H1 (cell line): ENCODE results near the gene TXN2.

Source experiments
- CHD1 ChIP-seq: IDR thresholded peaks from 2 replicates; pipeline ENCODE4 v1.6.1; 2012; ENCODE audit warnings: low read depth, low read length, improper control_type of control experiment
- CREB1 ChIP-seq: IDR thresholded peaks from 2 replicates; pipeline ENCODE4 v1.6.1; 2012; ENCODE audit warnings: inconsistent platforms
- PHF8 ChIP-seq: fragments of 200-600 bp; sonication (generic); conservative IDR thresholded peaks from 2 replicates; pipeline ENCODE4 v1.7.1; 2012; ENCODE audit warnings: low read depth, mild to moderate bottlenecking, inconsistent platforms, low read length, moderate library complexity
- POLR2A ChIP-seq, 2 experiments: IDR thresholded peaks; 1 replicate in 1 of 2; 2 replicates in 1 of 2; pipeline ENCODE4 v1.6.1; 2011; ENCODE audit warnings: low read depth in 2 of 2, low read length in 2 of 2, mild to moderate bottlenecking in 2 of 2; ENCODE audit errors: control extremely low read depth in 1 of 2
- RFX5 ChIP-seq: IDR thresholded peaks from 2 replicates; pipeline ENCODE4 v1.6.1; 2011; ENCODE audit warnings: low read depth, low read length, improper control_type of control experiment, borderline replicate concordance
- SRF ChIP-seq: IDR thresholded peaks from 2 replicates; pipeline ENCODE4 v1.6.1; 2011; ENCODE audit warnings: mild to moderate bottlenecking, low read depth, low read length, moderate library complexity
- SUZ12 ChIP-seq: fragments of 200-600 bp; sonication (generic); IDR thresholded peaks from 2 replicates; pipeline ENCODE4 v1.6.1; 2012; ENCODE audit warnings: mild to moderate bottlenecking, inconsistent platforms, low read length, moderate library complexity, mixed read lengths
- TAF7 ChIP-seq: optimal IDR thresholded peaks from 2 replicates; pipeline ENCODE3; 2011; ENCODE audit warnings: low read depth, mild to moderate bottlenecking, inconsistent platforms, low read length, moderate library complexity, borderline replicate concordance
- YY1 ChIP-seq: IDR thresholded peaks from 2 replicates; pipeline ENCODE4 v1.6.1; 2011; ENCODE audit warnings: low read depth, mild to moderate bottlenecking, low read length
- TF ChIP-seq, protein P1 (sequence below), 3 experiments: IDR thresholded peaks; 1 replicate in 2 of 3; 2 replicates in 1 of 3; pipeline versions ENCODE4 v1.5.1 to v1.6.1; 2011; ENCODE audit warnings: low read length in 3 of 3, mild to moderate bottlenecking in 3 of 3, inconsistent platforms in 2 of 3, low read depth in 1 of 3, moderate library complexity in 1 of 3; ENCODE audit not compliant: insufficient read depth in 1 of 3; ENCODE audit errors: control extremely low read depth in 1 of 3

DNA sequence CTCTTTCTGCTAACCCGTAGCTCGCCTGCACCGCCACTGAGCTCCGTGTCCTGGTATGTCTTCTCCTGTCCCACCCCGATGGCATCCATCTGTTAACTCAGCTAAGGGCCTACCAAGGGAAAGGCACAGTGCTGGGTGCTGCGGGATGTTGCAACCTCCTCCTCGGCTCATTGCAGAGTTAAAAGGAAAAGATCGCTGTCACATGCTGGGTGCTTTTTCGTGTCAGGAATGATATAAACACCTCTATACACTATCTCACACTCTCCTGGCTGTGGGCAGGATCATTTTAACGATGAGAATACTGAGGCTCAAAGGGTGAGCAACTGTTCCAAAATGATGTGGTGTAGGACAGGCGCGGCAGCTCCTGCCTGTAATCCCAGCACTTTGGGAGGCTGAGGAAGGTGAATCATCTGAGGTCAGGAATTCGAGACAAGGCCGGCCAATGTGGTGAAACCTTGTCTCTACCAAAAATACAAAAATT, 10.1 kb downstream of the TXN2 start:
- TF ChIP-seq, protein P1, sequence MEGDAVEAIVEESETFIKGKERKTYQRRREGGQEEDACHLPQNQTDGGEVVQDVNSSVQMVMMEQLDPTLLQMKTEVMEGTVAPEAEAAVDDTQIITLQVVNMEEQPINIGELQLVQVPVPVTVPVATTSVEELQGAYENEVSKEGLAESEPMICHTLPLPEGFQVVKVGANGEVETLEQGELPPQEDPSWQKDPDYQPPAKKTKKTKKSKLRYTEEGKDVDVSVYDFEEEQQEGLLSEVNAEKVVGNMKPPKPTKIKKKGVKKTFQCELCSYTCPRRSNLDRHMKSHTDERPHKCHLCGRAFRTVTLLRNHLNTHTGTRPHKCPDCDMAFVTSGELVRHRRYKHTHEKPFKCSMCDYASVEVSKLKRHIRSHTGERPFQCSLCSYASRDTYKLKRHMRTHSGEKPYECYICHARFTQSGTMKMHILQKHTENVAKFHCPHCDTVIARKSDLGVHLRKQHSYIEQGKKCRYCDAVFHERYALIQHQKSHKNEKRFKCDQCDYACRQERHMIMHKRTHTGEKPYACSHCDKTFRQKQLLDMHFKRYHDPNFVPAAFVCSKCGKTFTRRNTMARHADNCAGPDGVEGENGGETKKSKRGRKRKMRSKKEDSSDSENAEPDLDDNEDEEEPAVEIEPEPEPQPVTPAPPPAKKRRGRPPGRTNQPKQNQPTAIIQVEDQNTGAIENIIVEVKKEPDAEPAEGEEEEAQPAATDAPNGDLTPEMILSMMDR (IDR thresholded peaks at IDR 0.05; ENCODE audit: control extremely low read depth in 1 of 3, insufficient read depth in 1 of 3, low read depth in 1 of 3, low read length in 3 of 3) = no peak
- TF ChIP-seq SUZ12 (no peak), PHF8 (no peak), TAF7 (no peak), CREB1 (no peak), RFX5 (no peak), POLR2A (IDR thresholded peaks at IDR 0.05; ENCODE audit: control extremely low read depth in 1 of 2, low read depth in 2 of 2, low read length in 2 of 2) (no peak), YY1 (no peak), SRF (no peak), CHD1 (no peak)
